Measurements from ENCODE around the gene TOGARAM1.

- TF ChIP-seq EZH2phosphoT487 (conservative IDR thresholded peaks at IDR 0.05; ENCODE audit: low read length) (no peak), CTCF (IDR thresholded peaks at IDR 0.05; ENCODE audit: insufficient read depth, low read length, poor library complexity, severe bottlenecking) (no peak)
Observed at GRCh38 chr14:45091710-45092109, 129.7 kb downstream of the TOGARAM1 start.
